Endothelial cell (in vitro differentiated cells): ENCODE results near the gene SLC23A2. TPM values are rescaled to one million over a fixed set of nuclear protein-coding genes. Genes with fewer than 3 reads are reported as not detected.

ENCODE experiments used
- DNase-seq: peaks from one replicate; pipeline ENCODE4 v3.0.0; 2021; ENCODE audit warnings: low spot score
- H3K27ac Mint-ChIP-seq: one replicate; pipeline ENCODE4 v1.8.0; 2021; ENCODE audit warnings: mixed read lengths, inconsistent platforms; ENCODE audit not compliant: unreplicated experiment
- H3K27me3 Mint-ChIP-seq: one replicate; pipeline ENCODE4 v1.8.0; 2021; ENCODE audit warnings: mild to moderate bottlenecking, moderate library complexity, mixed read lengths, inconsistent platforms; ENCODE audit not compliant: unreplicated experiment
- H3K36me3 Mint-ChIP-seq: one replicate; pipeline ENCODE4 v1.8.0; 2021; ENCODE audit warnings: mild to moderate bottlenecking, low read depth, mixed read lengths, inconsistent platforms; ENCODE audit not compliant: unreplicated experiment
- H3K4me1 Mint-ChIP-seq: one replicate; pipeline ENCODE4 v1.8.0; 2021; ENCODE audit warnings: mild to moderate bottlenecking, mixed read lengths, inconsistent platforms; ENCODE audit not compliant: unreplicated experiment
- H3K4me3 Mint-ChIP-seq: one replicate; pipeline ENCODE4 v1.8.0; 2021; ENCODE audit warnings: mild to moderate bottlenecking, mixed read lengths, inconsistent platforms; ENCODE audit not compliant: unreplicated experiment
- H3K9me3 Mint-ChIP-seq: one replicate; pipeline ENCODE4 v1.8.0; 2021; ENCODE audit warnings: mixed read lengths, inconsistent platforms; ENCODE audit not compliant: unreplicated experiment
- total RNA-seq: library from RNA; stranded (reverse); fragmentation: NEBNext Ultra II Directional; extraction: Animal tissue kit (Norgen Biotek cat#: 25700); gene quantifications from one replicate; pipeline ENCODE4 v1.2.1, GENCODE V29; 2021; ENCODE audit not compliant: unreplicated experiment
- TF ChIP-seq, protein P1 (sequence below): fragments of 200-600 bp; sonication (generic); IDR thresholded peaks from one replicate; pipeline ENCODE4 v1.5.0; 2021; ENCODE audit warnings: antibody characterized with exemption; ENCODE audit not compliant: unreplicated experiment

SLC23A2 gene
- total RNA-seq, 1 donor from 2014 or later, result 71.3 TPM

GRCh38 chr20:4905613-4906012 lies 95.7 kb downstream of the SLC23A2 start:
- Mint-ChIP-seq H3K4me3 (no peak overlapping the region), H3K27ac (no peak overlapping the region), H3K36me3 (peaks cover 27% of the 10 kb centered on the region), H3K4me1 (peaks cover 25% of the 10 kb centered on the region), H3K9me3 (no peaks in the 10 kb centered on the region), H3K27me3 (no peaks in the 10 kb centered on the region)
- TF ChIP-seq, protein P1, sequence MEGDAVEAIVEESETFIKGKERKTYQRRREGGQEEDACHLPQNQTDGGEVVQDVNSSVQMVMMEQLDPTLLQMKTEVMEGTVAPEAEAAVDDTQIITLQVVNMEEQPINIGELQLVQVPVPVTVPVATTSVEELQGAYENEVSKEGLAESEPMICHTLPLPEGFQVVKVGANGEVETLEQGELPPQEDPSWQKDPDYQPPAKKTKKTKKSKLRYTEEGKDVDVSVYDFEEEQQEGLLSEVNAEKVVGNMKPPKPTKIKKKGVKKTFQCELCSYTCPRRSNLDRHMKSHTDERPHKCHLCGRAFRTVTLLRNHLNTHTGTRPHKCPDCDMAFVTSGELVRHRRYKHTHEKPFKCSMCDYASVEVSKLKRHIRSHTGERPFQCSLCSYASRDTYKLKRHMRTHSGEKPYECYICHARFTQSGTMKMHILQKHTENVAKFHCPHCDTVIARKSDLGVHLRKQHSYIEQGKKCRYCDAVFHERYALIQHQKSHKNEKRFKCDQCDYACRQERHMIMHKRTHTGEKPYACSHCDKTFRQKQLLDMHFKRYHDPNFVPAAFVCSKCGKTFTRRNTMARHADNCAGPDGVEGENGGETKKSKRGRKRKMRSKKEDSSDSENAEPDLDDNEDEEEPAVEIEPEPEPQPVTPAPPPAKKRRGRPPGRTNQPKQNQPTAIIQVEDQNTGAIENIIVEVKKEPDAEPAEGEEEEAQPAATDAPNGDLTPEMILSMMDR, result no peak
- no peak for DNase-seq

- no peaks in the 10 kb centered on the region for H3K9me3 Mint-ChIP-seq
- no peak overlapping the region for H3K4me3 Mint-ChIP-seq
- peaks cover 29% of the 10 kb centered on the region for H3K4me1 Mint-ChIP-seq
- H3K27ac Mint-ChIP-seq, result no peak overlapping the region
- peaks cover 27% of the 10 kb centered on the region for H3K36me3 Mint-ChIP-seq
- TF ChIP-seq, protein P1, result no peak
- no peak for DNase-seq
- no peaks in the 10 kb centered on the region for H3K27me3 Mint-ChIP-seq
Observed at GRCh38 chr20:4905195-4905594, 96.1 kb downstream of the SLC23A2 start.

- no peak for DNase-seq
- Mint-ChIP-seq H3K36me3 (peaks cover 35% of the 10 kb centered on the region), H3K27me3 (peaks cover 2% of the 10 kb centered on the region), H3K4me3 (peak overlapping the region; percentile 26), H3K9me3 (no peaks in the 10 kb centered on the region), H3K27ac (no peak overlapping the region), H3K4me1 (peaks cover 38% of the 10 kb centered on the region)
- TF ChIP-seq, protein P1, result no peak
Observed at GRCh38 chr20:4904127-4904860, 97.0 kb downstream of the SLC23A2 start.

GRCh38 chr20:4902788-4903187 lies 98.5 kb downstream of the SLC23A2 start:
- DNase-seq, result no peak
- H3K27ac Mint-ChIP-seq, result no peak overlapping the region

More at GRCh38 chr20:4902788-4903187, 98.5 kb downstream of the SLC23A2 start:
- Mint-ChIP-seq H3K4me1 (peaks cover 52% of the 10 kb centered on the region), H3K27me3 (peaks cover 9% of the 10 kb centered on the region), H3K36me3 (peaks cover 38% of the 10 kb centered on the region), H3K9me3 (no peaks in the 10 kb centered on the region), H3K4me3 (no peak overlapping the region)
- TF ChIP-seq, protein P1, result no peak
